ENCODE measurements around the gene CD27. TPM values are rescaled to one million over a fixed set of nuclear protein-coding genes. Genes with fewer than 3 reads are reported as not detected.

Gene CD27
- total and polyA plus RNA-seq, 2 of the 13 experiments (the other 11 are each of a cell fraction or from before 2014, with no cell fraction given): 0.12 TPM; not detected in 1

GRCh38 chr12:6451348-6452244, 6.8 kb downstream of the CD27 start, which contains the start of gene TAPBPL (continued):
- TF ChIP-seq AHDC1 (CRISPR knock-in tag; IDR thresholded peaks at IDR 0.05; ENCODE audit: borderline replicate concordance): no peak
- peak in 1 of 2 experiments; percentile 20; a peak in 2 of 4 replicates for TF ChIP-seq HMGXB4 (CRISPR knock-in tag; IDR thresholded peaks at IDR 0.05; ENCODE audit: borderline replicate concordance in 1 of 2, low read depth in 1 of 2)
- no peak for TF ChIP-seq ZNF468 (CRISPR knock-in tag; IDR thresholded peaks at IDR 0.05)
- TF ChIP-seq ZNF446 (CRISPR knock-in tag; IDR thresholded peaks at IDR 0.05): no peak
- no peak for TF ChIP-seq HNRNPK (IDR thresholded peaks at IDR 0.05; ENCODE audit: low read depth, low read length, poor library complexity, severe bottlenecking)
- peak; percentile 74; the same call in 1 of the 2 replicates for TF ChIP-seq ZNF761 (CRISPR knock-in tag; conservative IDR thresholded peaks at IDR 0.05)
- no peak for TF ChIP-seq SNAPC2 (CRISPR knock-in tag; IDR thresholded peaks at IDR 0.05)
- TF ChIP-seq HOXA5 (CRISPR knock-in tag; IDR thresholded peaks at IDR 0.05): peak; percentile 65; the same call in 1 of the 2 replicates
- TF ChIP-seq KMT2B (CRISPR knock-in tag; IDR thresholded peaks at IDR 0.05): no peak; the same call in 1 of the 2 replicates
- peak; percentile 20; the same call in 1 of the 2 replicates for TF ChIP-seq SPEN (CRISPR knock-in tag; IDR thresholded peaks at IDR 0.05; ENCODE audit: low read depth)
- no peak for TF ChIP-seq ZEB1 (IDR thresholded peaks at IDR 0.05; ENCODE audit: insufficient replicate concordance, low read depth)
- peak; percentile 77 for TF ChIP-seq SAP130 (CRISPR knock-in tag; IDR thresholded peaks at IDR 0.05; ENCODE audit: low read depth)
